GF-D8 (cell line): ENCODE data around the gene BAG3.

Experiments used
- DNase-seq: peaks from one replicate; lab custom pipeline; 2025; lab: John Stamatoyannopoulos, UW

Gene BAG3

GRCh38 chr10:119667562-119668328, 16.6 kb downstream of the BAG3 start:
- DNase-seq = no peak

GRCh38 chr10:119668461-119668860, 17.3 kb downstream of the BAG3 start:
- DNase-seq = no peak

- DNase-seq = no peak
These were observed 18.2 kb downstream of the BAG3 start for GRCh38 chr10:119669331-119669730.

GRCh38 chr10:119669975-119670640, 18.9 kb downstream of the BAG3 start:
- no peak for DNase-seq

- no peak for DNase-seq
These were observed 19.5 kb downstream of the BAG3 start for GRCh38 chr10:119670717-119671116.

- DNase-seq = no peak
These were observed 20.2 kb downstream of the BAG3 start for GRCh38 chr10:119671381-119671780.

GRCh38 chr10:119672291-119672690, 21.1 kb downstream of the BAG3 start:
- DNase-seq = no peak

- DNase-seq = no peak
These were observed 22.1 kb downstream of the BAG3 start for GRCh38 chr10:119673271-119673670.

GRCh38 chr10:119675483-119676170, 24.4 kb downstream of the BAG3 start:
- no peak for DNase-seq

- no peak for DNase-seq
These were observed 25.9 kb downstream of the BAG3 start for GRCh38 chr10:119677126-119677525.

GRCh38 chr10:119677904-119678755, 26.9 kb downstream of the BAG3 start:
- DNase-seq = no peak

- DNase-seq = no peak
These were observed 28.3 kb downstream of the BAG3 start for GRCh38 chr10:119679480-119679829.

GRCh38 chr10:119680050-119680449, 28.9 kb downstream of the BAG3 start:
- no peak for DNase-seq

GRCh38 chr10:119680650-119681081, 29.5 kb downstream of the BAG3 start:
- DNase-seq = no peak

GRCh38 chr10:119686465-119687191, 35.4 kb downstream of the BAG3 start:
- DNase-seq = peak; percentile 26

GRCh38 chr10:119687192-119688032, 36.2 kb downstream of the BAG3 start:
- DNase-seq = no peak

- DNase-seq = no peak
These were observed 36.9 kb downstream of the BAG3 start for GRCh38 chr10:119688033-119688508.

GRCh38 chr10:119689016-119689580, 37.9 kb downstream of the BAG3 start:
- no peak for DNase-seq

- no peak for DNase-seq
These were observed 40.5 kb downstream of the BAG3 start for GRCh38 chr10:119691726-119692125.
